ENCODE measurements around the gene FCN1.
"Not testable (repeated sequence)": the region's sequence is repeated elsewhere in the genome, so short reads cannot be mapped to it uniquely, and the experiment has no call there.

The FCN1 gene

GRCh38 chr9:134917431-134918373 lies at the start of gene FCN1:
Gene FCN1, minus strand, starts transcription at chr9:134917912. Its CDS starts 41 bp downstream, at chr9:134917871.
- no peak for DNase-seq (ENCODE audit: low read depth in 2 of 3, low spot score in 1 of 3)

- DNase-seq (ENCODE audit: low read depth in 2 of 3, low spot score in 1 of 3): no peak
These were observed 49.2 kb upstream of the FCN1 start for GRCh38 chr9:134966697-134967546.

GRCh38 chr9:134966270-134966669 lies 48.6 kb upstream of the FCN1 start:
- DNase-seq (ENCODE audit: low read depth in 2 of 3, low spot score in 1 of 3): no peak

- no peak for DNase-seq (ENCODE audit: low read depth in 2 of 3, low spot score in 1 of 3)
These were observed 48.1 kb upstream of the FCN1 start for GRCh38 chr9:134965851-134966250.

GRCh38 chr9:134965411-134965810 lies 47.7 kb upstream of the FCN1 start:
- no peak for DNase-seq (ENCODE audit: low read depth in 2 of 3, low spot score in 1 of 3)

- no peak for DNase-seq (ENCODE audit: low read depth in 2 of 3, low spot score in 1 of 3)
These were observed 46.8 kb upstream of the FCN1 start for GRCh38 chr9:134964271-134965055.

GRCh38 chr9:134963546-134963945 lies 45.8 kb upstream of the FCN1 start:
- no peak for DNase-seq (ENCODE audit: low read depth in 2 of 3, low spot score in 1 of 3)

- no peak for DNase-seq (ENCODE audit: low read depth in 2 of 3, low spot score in 1 of 3)
These were observed 45.3 kb upstream of the FCN1 start for GRCh38 chr9:134962973-134963364.

- no peak for DNase-seq (ENCODE audit: low read depth in 2 of 3, low spot score in 1 of 3)
These were observed 44.6 kb upstream of the FCN1 start for GRCh38 chr9:134962065-134962972.

GRCh38 chr9:134961331-134962064 lies 43.8 kb upstream of the FCN1 start:
- no peak for DNase-seq (ENCODE audit: low read depth in 2 of 3, low spot score in 1 of 3)

GRCh38 chr9:134960701-134961181 lies 43.0 kb upstream of the FCN1 start:
- DNase-seq (ENCODE audit: low read depth in 2 of 3, low spot score in 1 of 3): no peak

GRCh38 chr9:134959971-134960310 lies 42.2 kb upstream of the FCN1 start:
- DNase-seq (ENCODE audit: low read depth in 2 of 3, low spot score in 1 of 3): no peak

GRCh38 chr9:134959126-134959970 lies 41.6 kb upstream of the FCN1 start:
- DNase-seq (ENCODE audit: low read depth in 2 of 3, low spot score in 1 of 3): no peak

GRCh38 chr9:134957945-134958227 lies 40.2 kb upstream of the FCN1 start:
- no peak for DNase-seq (ENCODE audit: low read depth in 2 of 3, low spot score in 1 of 3)

GRCh38 chr9:134957165-134957944 lies 39.6 kb upstream of the FCN1 start:
- no peak for DNase-seq (ENCODE audit: low read depth in 2 of 3, low spot score in 1 of 3)

- DNase-seq (ENCODE audit: low read depth in 2 of 3, low spot score in 1 of 3): not testable (repeated sequence)
These were observed 38.7 kb upstream of the FCN1 start for GRCh38 chr9:134956387-134956786.

GRCh38 chr9:134955801-134956200 lies 38.1 kb upstream of the FCN1 start:
- DNase-seq (ENCODE audit: low read depth in 2 of 3, low spot score in 1 of 3): no peak

- no peak for DNase-seq (ENCODE audit: low read depth in 2 of 3, low spot score in 1 of 3)
These were observed 37.4 kb upstream of the FCN1 start for GRCh38 chr9:134955156-134955555.

Measured in stimulated activated CD4-positive, alpha-beta T cell treated with anti-CD3 and anti-CD28 coated beads, Interleukin-12 subunit alpha, Interleukin-12 subunit beta, amount 100 ng/mL, for 48 hours (primary cell).